ENCODE measurements around the gene RPL36. TPM values are rescaled to one million over a fixed set of nuclear protein-coding genes. Genes with fewer than 3 reads are reported as not detected.
A peak's percentile ranks its signal among the peaks of the same experiment; 100 is the strongest.
"Not testable (repeated sequence)": the region's sequence is repeated elsewhere in the genome, so short reads cannot be mapped to it uniquely, and the experiment has no call there.

The RPL36 gene
- total RNA-seq, 1 experiment from 2014 or later, result 758 TPM

GRCh38 chr19:5698635-5699422 lies 8.7 kb downstream of the RPL36 start:
- no peak for DNase-seq (ENCODE audit: low spot score)
- in situ Hi-C loops (cut with HindIII; ENCODE audit: low sequenced_read_pairs), result no loop called here

GRCh38 chr19:5700455-5701092 lies 10.5 kb downstream of the RPL36 start:
- peak; percentile 44 for DNase-seq (ENCODE audit: low spot score)
- in situ Hi-C loops (cut with HindIII; ENCODE audit: low sequenced_read_pairs), result no loop called here

- DNase-seq (ENCODE audit: low spot score); in situ Hi-C loops (cut with HindIII; ENCODE audit: low sequenced_read_pairs): not testable (repeated sequence)
Observed at GRCh38 chr19:5702053-5702410, 11.9 kb downstream of the RPL36 start.

GRCh38 chr19:5703819-5704818 lies 14.0 kb downstream of the RPL36 start:
- in situ Hi-C loops (cut with HindIII; ENCODE audit: low sequenced_read_pairs), result no loop called here
- DNase-seq (ENCODE audit: low spot score), result no peak

GRCh38 chr19:5705552-5705951 lies 15.5 kb downstream of the RPL36 start:
- DNase-seq (ENCODE audit: low spot score), result no peak
- in situ Hi-C loops (cut with HindIII; ENCODE audit: low sequenced_read_pairs), result no loop called here

- no peak for DNase-seq (ENCODE audit: low spot score)
Observed at GRCh38 chr19:5706876-5707573, 16.9 kb downstream of the RPL36 start.

GRCh38 chr19:5707576-5708575 lies 17.8 kb downstream of the RPL36 start:
- DNase-seq (ENCODE audit: low spot score), result no peak
- in situ Hi-C loops (cut with HindIII; ENCODE audit: low sequenced_read_pairs), result no loop called here

More at GRCh38 chr19:5706876-5707573, 16.9 kb downstream of the RPL36 start:
- in situ Hi-C loops (cut with HindIII; ENCODE audit: low sequenced_read_pairs), result no loop called here

DNA sequence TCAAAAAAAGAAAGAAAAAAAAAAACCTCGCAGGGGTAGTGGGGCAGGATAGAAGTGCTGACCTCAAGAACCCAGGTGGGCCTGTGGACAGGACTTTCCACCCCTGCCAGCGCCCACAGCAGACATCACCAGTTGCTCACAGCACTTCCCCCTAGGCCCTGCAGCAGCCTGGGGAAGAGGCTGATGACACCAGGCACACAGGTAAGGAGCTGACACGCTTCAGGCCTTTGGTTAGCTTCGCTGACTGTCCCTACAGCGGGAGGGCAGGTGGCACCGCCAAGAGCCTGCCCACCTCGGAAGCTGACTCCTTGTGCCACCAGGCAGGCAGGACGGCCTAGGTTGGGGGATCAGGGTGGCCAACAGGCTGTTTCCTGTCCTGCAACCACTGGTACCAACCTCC lies 20.9 kb downstream of the RPL36 start:
- in situ Hi-C loops (cut with HindIII; ENCODE audit: low sequenced_read_pairs), result no loop called here
- no peak for DNase-seq (ENCODE audit: low spot score)

DNA sequence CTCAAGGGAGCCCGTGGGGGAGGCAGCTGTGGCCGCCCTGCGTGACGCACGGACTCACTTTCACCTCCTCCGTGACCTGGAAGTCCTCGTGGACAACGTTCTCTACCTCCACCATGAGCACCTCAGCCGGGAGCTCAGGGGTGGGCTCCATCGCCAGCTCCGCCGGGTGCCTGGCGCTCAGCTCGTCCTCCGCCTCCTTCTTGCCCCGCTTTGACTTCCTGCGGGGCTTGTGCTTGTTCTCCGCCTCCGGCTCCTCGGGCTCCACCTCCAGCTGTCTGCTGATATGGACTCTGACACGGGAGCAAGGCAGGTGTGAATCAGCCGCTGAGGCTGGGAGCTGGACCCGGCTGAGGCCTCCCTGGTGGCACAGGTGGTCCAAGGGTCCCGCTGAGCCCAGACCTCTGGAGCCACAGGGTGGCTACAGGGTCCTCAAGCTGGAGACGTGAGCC lies 21.6 kb downstream of the RPL36 start:
- in situ Hi-C loops (cut with HindIII; ENCODE audit: low sequenced_read_pairs), result no loop called here
- DNase-seq (ENCODE audit: low spot score), result no peak

- in situ Hi-C loops (cut with HindIII; ENCODE audit: low sequenced_read_pairs), result no loop called here
- no peak for DNase-seq (ENCODE audit: low spot score)
Observed at GRCh38 chr19:5713228-5713627, 23.1 kb downstream of the RPL36 start.

GRCh38 chr19:5714816-5715215 lies 24.7 kb downstream of the RPL36 start:
- in situ Hi-C loops (cut with HindIII; ENCODE audit: low sequenced_read_pairs), result no loop called here
- no peak for DNase-seq (ENCODE audit: low spot score)

GRCh38 chr19:5717215-5717935 lies 27.3 kb downstream of the RPL36 start:
- in situ Hi-C loops (cut with HindIII; ENCODE audit: low sequenced_read_pairs), result no loop called here
- DNase-seq (ENCODE audit: low spot score), result no peak

DNA sequence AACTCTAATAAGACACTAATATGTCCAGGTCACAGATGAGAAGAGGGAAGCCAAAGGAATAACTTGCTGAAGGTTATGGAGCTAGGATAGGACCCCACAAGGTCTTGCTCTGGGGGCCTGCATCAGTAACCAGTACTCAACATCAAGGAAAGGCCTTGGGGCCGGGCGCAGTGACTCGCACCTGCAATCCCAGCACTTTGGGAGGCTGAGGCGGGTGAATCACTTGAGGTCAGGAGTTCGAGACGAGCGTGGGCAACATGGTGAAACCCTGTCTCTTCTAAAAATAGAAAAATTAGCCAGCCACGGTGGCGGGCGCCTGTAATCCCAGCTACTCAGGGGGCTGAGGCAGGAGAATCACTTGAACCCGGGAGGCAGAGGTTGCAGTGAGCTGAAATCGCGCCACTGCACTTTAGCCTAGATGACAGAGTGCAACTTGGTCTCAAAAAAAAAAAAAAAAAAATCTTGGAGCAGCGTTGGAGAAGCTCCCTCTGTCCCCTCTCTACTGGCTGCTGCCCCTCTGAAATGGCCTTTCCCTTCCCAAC lies 28.0 kb downstream of the RPL36 start:
- DNase-seq (ENCODE audit: low spot score), result no peak
- in situ Hi-C loops (cut with HindIII; ENCODE audit: low sequenced_read_pairs), result no loop called here

DNA sequence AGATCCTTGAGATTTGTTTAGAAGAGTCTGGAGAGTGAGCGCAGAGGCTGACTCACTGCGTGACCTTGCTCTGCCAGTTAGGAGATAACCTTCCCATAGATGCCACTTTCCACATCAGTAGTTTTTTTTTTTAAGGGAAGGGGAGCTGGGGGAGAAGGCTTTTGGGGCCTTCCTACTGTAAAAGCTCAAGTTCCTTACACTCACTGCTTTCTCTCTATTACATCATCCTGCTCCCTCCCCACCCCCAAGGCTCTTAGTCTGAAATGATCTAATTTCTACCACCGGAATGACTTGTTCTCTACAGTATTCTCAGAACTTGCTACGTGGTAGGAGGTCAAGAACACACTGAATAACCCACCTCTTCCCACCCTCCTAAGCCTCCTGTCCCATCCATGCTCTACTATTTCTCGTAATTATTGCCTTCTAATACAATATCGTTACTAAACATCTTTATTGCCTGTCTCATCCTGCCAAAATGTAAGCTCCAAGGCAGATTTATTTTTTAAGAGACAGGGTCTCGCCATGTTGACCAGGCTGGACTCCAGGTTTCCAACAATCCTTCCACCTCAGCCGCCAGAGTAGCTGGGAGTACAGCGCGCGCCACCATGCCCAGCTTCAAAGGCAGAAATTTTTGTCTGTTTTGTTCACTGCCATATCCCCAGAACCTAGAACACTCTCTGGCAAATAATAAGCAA lies 28.6 kb downstream of the RPL36 start:
- DNase-seq (ENCODE audit: low spot score), result no peak
- in situ Hi-C loops (cut with HindIII; ENCODE audit: low sequenced_read_pairs), result no loop called here

DNA sequence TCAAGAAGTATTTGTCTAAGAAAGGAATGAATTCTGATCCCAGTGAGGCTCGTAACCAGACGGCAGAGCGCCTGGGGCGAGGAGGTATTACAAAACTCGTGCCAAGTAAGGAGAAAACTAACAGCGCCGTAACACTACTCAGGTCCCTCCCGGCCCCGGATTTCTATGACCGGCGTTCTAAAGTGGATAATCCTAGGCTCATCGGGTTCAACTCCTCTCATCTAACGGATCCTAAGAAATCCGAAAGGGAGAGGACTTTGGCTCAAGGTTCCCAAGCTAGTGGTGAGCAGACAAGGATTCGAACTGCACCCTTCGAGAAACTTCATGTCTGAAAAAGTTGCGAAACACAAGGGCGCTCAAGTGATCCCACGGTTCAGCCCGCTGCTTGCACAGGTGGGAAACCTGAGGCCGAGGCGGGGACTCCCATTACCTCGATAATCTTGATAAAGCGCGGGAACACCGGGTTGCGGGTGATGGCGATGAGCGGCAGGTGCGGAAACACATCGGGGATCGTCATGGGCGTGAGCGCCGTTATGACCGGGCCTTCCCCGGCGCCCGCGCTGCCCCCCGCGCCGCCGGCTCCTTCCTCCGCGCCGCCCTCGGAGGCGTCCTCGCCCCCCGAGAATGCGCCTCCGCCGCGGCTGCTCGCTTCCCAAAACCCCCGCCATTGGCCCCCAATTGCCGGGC lies 29.3 kb downstream of the RPL36 start:
- DNase-seq (ENCODE audit: low spot score), result no peak
- in situ Hi-C loops (cut with HindIII; ENCODE audit: low sequenced_read_pairs), result no loop called here
